MCF 10A (cell line): ENCODE results near the gene CCDC73. TPM values are rescaled to one million over a fixed set of nuclear protein-coding genes. Genes with fewer than 3 reads are reported as not detected.
"Not testable (repeated sequence)": the region's sequence is repeated elsewhere in the genome, so short reads cannot be mapped to it uniquely, and the experiment has no call there.

Experiments
- BruUV-seq: library from RNA; stranded (reverse); fragments of 400-500 nt; replicated peaks from 2 replicates; lab custom pipeline; 2021; lab: Mats Ljungman, UMichigan
- CTCF ChIA-PET: fragments of 300-600 bp; sonication (Branson Sonifier 250); formaldehyde crosslinking; extraction: SDS; loops from one replicate; lab custom pipeline; 2021; ENCODE audit warnings: antibody characterized with exemption, inconsistent platforms; lab: Yijun Ruan, JAX
- POLR2A ChIA-PET: fragments of 300-600, 350-650 bp; sonication (Branson Sonifier 250); formaldehyde crosslinking; extraction: SDS; loops from one replicate; lab custom pipeline; 2020; ENCODE audit warnings: antibody characterized with exemption, inconsistent platforms; lab: Yijun Ruan, JAX
- DNase-seq: peaks from one replicate; pipeline ENCODE4 v3.0.0-alpha.2; 2018; ENCODE audit not compliant: unreplicated experiment
- H3K27ac Mint-ChIP-seq: one replicate; pipeline ENCODE4 v1.8.0; 2022; ENCODE audit warnings: mild to moderate bottlenecking, low read depth, mixed read lengths; ENCODE audit not compliant: unreplicated experiment
- H3K27me3 Mint-ChIP-seq: one replicate; pipeline ENCODE4 v1.8.0; 2022; ENCODE audit warnings: mixed read lengths; ENCODE audit not compliant: insufficient read depth, unreplicated experiment
- H3K36me3 Mint-ChIP-seq: one replicate; pipeline ENCODE4 v1.8.0; 2022; ENCODE audit warnings: mild to moderate bottlenecking, moderate library complexity, mixed read lengths; ENCODE audit not compliant: insufficient read depth, unreplicated experiment
- H3K4me1 Mint-ChIP-seq: one replicate; pipeline ENCODE4 v1.8.0; 2022; ENCODE audit warnings: mixed read lengths; ENCODE audit not compliant: insufficient read depth, unreplicated experiment
- H3K4me3 Mint-ChIP-seq: one replicate; pipeline ENCODE4 v1.8.0; 2022; ENCODE audit warnings: mild to moderate bottlenecking, moderate library complexity, mixed read lengths; ENCODE audit not compliant: unreplicated experiment
- H3K9me3 Mint-ChIP-seq: one replicate; pipeline ENCODE4 v1.8.0; 2022; ENCODE audit warnings: mixed read lengths; ENCODE audit not compliant: unreplicated experiment
- CTCF ChIP-seq: fragments of 200-600 bp; IDR thresholded peaks from one replicate; pipeline ENCODE4 v1.8.0; 2022; ENCODE audit warnings: antibody characterized with exemption, mild to moderate bottlenecking; ENCODE audit not compliant: unreplicated experiment
- intact Hi-C: fragments of 100-400 bp; cut with micrococcal nuclease; formaldehyde crosslinking; loops from 2 replicates; pipeline ENCODE4 v1.14.1; 2022
- total RNA-seq: library from RNA; stranded (reverse); gene quantifications from 2 replicates; pipeline ENCODE4 v1.2.3, GENCODE V29; 2022

The CCDC73 gene
- total RNA-seq, 1 experiment from 2014 or later, result 0.09 TPM

- H3K36me3 Mint-ChIP-seq, result peaks cover 60% of the 10 kb centered on the region
- no peak for TF ChIP-seq CTCF
- ChIA-PET POLR2A (interaction anchor here (0.5 to 1.1 kb wide), 3 partner anchors 9 to 437 kb away, joined by 3 read pairs; no protein-coding TSS in a partner anchor), CTCF (no interaction called here)
- DNase-seq, result no peak
- H3K4me3 Mint-ChIP-seq, result no peak overlapping the region
- H3K27ac Mint-ChIP-seq, result no peak overlapping the region
- intact Hi-C loops, result no loop called here
- H3K27me3 Mint-ChIP-seq, result no peaks in the 10 kb centered on the region
- peaks cover 7% of the 10 kb centered on the region for H3K9me3 Mint-ChIP-seq
- no TSS peak for BruUV-seq
- H3K4me1 Mint-ChIP-seq, result no peaks in the 10 kb centered on the region
Observed at GRCh38 chr11:32606220-32606619, 188.2 kb downstream of the CCDC73 start.

GRCh38 chr11:32602657-32603415 is 191.6 kb downstream of the CCDC73 start:
- POLR2A ChIA-PET, result no interaction called here
- peak overlapping the region; percentile 25 for H3K27ac Mint-ChIP-seq
- CTCF ChIA-PET, result no interaction called here
- TF ChIP-seq CTCF, result no peak
- no peak for DNase-seq
- no peak overlapping the region for H3K4me3 Mint-ChIP-seq
- intact Hi-C loops, result no loop called here
- no peaks in the 10 kb centered on the region for H3K4me1 Mint-ChIP-seq
- no peaks in the 10 kb centered on the region for H3K9me3 Mint-ChIP-seq
- no peaks in the 10 kb centered on the region for H3K27me3 Mint-ChIP-seq
- no TSS peak for BruUV-seq
- H3K36me3 Mint-ChIP-seq, result peaks cover 73% of the 10 kb centered on the region

DNA sequence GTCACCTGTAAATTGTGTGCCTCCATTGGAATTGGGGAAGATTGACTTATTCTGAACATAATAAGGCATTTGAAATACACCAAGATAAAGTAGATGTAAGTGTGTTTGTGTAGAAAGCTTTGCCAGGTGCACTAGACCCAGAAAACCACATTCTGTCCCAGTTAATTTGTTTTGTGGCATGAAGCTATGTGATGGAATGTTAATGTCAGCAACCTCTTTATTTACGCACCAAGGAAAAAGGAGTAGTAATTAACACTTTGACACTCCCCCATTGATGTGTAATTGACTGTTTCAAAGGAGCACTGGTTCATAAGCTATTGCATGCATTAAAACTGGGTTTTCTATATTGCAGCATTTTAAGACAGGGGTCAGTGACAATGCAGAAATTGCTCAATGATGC is 196.5 kb downstream of the CCDC73 start:
- H3K4me1 Mint-ChIP-seq, result no peaks in the 10 kb centered on the region
- POLR2A ChIA-PET, result interaction anchor here (1.6 to 1.8 kb wide), 2 partner anchors 11 to 14 kb away, joined by 4 to 7 read pairs; partner anchors contain the start of gene EIF3M
- CTCF ChIA-PET, result interaction anchor here (0.6 kb wide), 1 partner anchor 12 kb away, joined by 4 read pairs; no protein-coding TSS in a partner anchor
- H3K4me3 Mint-ChIP-seq, result no peak overlapping the region
- H3K27me3 Mint-ChIP-seq, result no peaks in the 10 kb centered on the region
- no TSS peak for BruUV-seq
- DNase-seq, result no peak
- TF ChIP-seq CTCF, result no peak
- peaks cover 86% of the 10 kb centered on the region for H3K36me3 Mint-ChIP-seq
- H3K27ac Mint-ChIP-seq, result no peak overlapping the region
- intact Hi-C loops, result no loop called here
- no peaks in the 10 kb centered on the region for H3K9me3 Mint-ChIP-seq

DNA sequence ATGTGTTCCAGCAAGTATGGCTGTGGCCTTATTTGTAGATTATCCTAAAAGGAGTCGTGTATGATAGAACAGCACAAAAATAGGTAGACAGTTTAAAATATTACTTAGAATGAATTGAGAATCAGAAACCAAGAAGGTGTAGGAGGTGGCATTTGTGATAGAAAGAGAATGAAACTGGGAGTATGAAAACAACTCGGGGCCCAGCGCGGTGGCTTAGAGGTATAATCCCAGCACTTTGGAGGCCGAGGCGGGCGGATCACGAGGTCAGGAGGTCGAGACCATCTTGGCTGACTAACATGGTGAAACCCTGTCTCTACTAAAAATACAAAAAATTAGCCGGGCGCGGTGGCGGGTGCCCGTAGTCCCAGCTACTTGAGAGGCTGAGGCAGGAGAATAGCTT is 198.3 kb downstream of the CCDC73 start:
- POLR2A ChIA-PET, result interaction anchor here (1.1 to 1.2 kb wide), 3 partner anchors 11 to 13 kb away, joined by 3 read pairs; partner anchors contain the start of gene EIF3M
- BruUV-seq, H3K27ac Mint-ChIP-seq: not testable (repeated sequence)

More for the DNA sequence above, 198.3 kb downstream of the CCDC73 start:
- CTCF ChIA-PET, result interaction anchor here (1.3 to 2.1 kb wide), 2 partner anchors 10 to 197 kb away, joined by 5 to 8 read pairs; no protein-coding TSS in a partner anchor
- H3K27me3 Mint-ChIP-seq, H3K4me3 Mint-ChIP-seq, DNase-seq, intact Hi-C loops, H3K9me3 Mint-ChIP-seq, H3K4me1 Mint-ChIP-seq: not testable (repeated sequence)
- H3K36me3 Mint-ChIP-seq, result peaks cover 88% of the 10 kb centered on the region
